Karpas-422 (cell line): Measurements from ENCODE around the gene ZBTB26. TPM values are rescaled to one million over a fixed set of nuclear protein-coding genes. Genes with fewer than 3 reads are reported as not detected.
"Not testable (repeated sequence)": the region's sequence is repeated elsewhere in the genome, so short reads cannot be mapped to it uniquely, and the experiment has no call there.

Source experiments
- DNase-seq: peaks from one replicate; pipeline ENCODE4 v3.0.0-alpha.2; 2015
- H2AFZ ChIP-seq: fragments of 200-600 bp; sonication (generic); 2 replicates; pipeline ENCODE4 v1.6.1; 2014; ENCODE audit warnings: antibody characterized with exemption, low read length, mixed read lengths
- H3K27ac ChIP-seq: fragments of 200-600 bp; sonication (generic); 2 replicates; pipeline ENCODE4 v1.5.1; 2014; ENCODE audit warnings: mild to moderate bottlenecking, low read length, moderate library complexity
- H3K27me3 ChIP-seq: fragments of 200-600 bp; sonication (generic); 2 replicates; pipeline ENCODE4 v1.6.1; 2014; ENCODE audit warnings: low read length, mixed read lengths
- H3K36me3 ChIP-seq: fragments of 200-600 bp; sonication (generic); 2 replicates; pipeline ENCODE4 v1.6.1; 2014; ENCODE audit warnings: low read length, mixed read lengths; ENCODE audit not compliant: insufficient read depth
- H3K4me1 ChIP-seq: fragments of 200-600 bp; sonication (generic); 2 replicates; pipeline ENCODE4 v1.6.1; 2014; ENCODE audit warnings: mild to moderate bottlenecking, low read length, mixed read lengths
- H3K4me2 ChIP-seq: fragments of 200-600 bp; sonication (generic); 2 replicates; pipeline ENCODE4 v1.6.1; 2014; ENCODE audit warnings: low read length, low read depth, mild to moderate bottlenecking; ENCODE audit not compliant: poor library complexity, severe bottlenecking
- H3K4me3 ChIP-seq: fragments of 200-600 bp; sonication (generic); 2 replicates; pipeline ENCODE4 v1.5.1; 2014; ENCODE audit warnings: mild to moderate bottlenecking, antibody characterized with exemption, low read length, mixed read lengths
- H3K79me2 ChIP-seq: fragments of 200-600 bp; sonication (generic); 2 replicates; pipeline ENCODE4 v1.6.1; 2014; ENCODE audit warnings: mild to moderate bottlenecking, low read length, mixed read lengths
- H3K9ac ChIP-seq: fragments of 200-600 bp; sonication (generic); 2 replicates; pipeline ENCODE4 v1.6.0; 2014; ENCODE audit warnings: low read length
- H3K9me2 ChIP-seq: fragments of 200-600 bp; sonication (generic), shearing (Covaris generic); replicated peaks from 2 replicates; pipeline ENCODE4 v1.6.0; 2014; ENCODE audit warnings: mild to moderate bottlenecking, low read length, moderate library complexity; ENCODE audit not compliant: insufficient read depth
- H3K9me3 ChIP-seq: fragments of 300-700, 200-600 bp; sonication (generic); 2 replicates; pipeline ENCODE4 v1.6.1; 2014; ENCODE audit warnings: low read length, mixed read lengths
- H4K20me1 ChIP-seq: fragments of 200-600 bp; sonication (generic); 2 replicates; pipeline ENCODE4 v1.6.1; 2014; ENCODE audit warnings: mild to moderate bottlenecking, antibody characterized with exemption, low read length, low read depth; ENCODE audit not compliant: insufficient read depth
- total RNA-seq: library from RNA; depleted of rRNA; stranded (reverse); fragments of >200 nt; shearing (Covaris generic); gene quantifications from 2 replicates; pipeline ENCODE4 v1.2.3, GENCODE V29; 2014; ENCODE audit warnings: low replicate concordance

Gene ZBTB26
- total RNA-seq, 1 experiment from 2014 or later = 21.8 TPM

DNA sequence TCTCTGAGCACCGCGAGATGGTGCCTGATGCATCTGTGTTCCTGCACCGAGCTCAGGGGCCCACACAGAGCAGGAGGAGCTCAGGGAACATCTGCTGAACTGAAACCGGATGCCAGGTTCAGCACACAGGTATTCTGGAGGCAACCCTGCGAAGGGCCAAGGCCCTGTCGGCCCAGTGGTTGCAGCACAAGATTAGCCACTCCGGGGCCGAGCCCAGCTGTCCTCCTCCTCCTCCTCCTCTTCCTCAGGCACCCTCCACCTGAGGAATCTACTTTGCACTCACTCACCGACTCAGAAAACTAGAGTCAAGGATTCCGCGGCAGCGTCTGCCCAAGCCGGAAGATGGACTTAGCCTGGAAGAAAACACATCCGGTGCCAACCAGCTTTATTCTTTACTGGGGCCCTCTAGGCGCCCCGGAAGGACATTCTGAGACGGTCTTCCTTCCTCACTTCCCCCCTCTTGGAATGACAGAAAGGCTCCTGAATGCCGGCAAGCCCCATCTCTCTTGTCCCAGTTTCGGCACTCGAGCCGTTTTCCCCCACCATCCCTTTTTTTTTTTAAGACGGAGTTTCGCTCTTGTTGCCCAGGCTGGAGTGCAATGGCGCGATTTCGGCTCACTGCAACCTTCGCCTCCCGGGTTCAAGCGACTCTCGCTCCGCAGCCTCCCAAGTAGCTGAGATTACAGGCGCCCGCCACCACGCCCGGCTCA is 18.2 kb downstream of the ZBTB26 start, which contains the start of gene ZBTB6:
Gene ZBTB6 (minus strand): TSS at position 360 of the 710 bp plus-strand sequence. CDS start 1,251 bp downstream, outside the sequence.
- H3K9ac ChIP-seq = peak within 1 kb of the TSS; percentile 79
- H3K4me2 ChIP-seq = peak within 1 kb of the TSS; percentile 80
- peaks cover 67% of the 10 kb centered on the region for H3K79me2 ChIP-seq
- peak within 1 kb of the TSS; percentile 92 for H3K27ac ChIP-seq
- peaks cover 19% of the 10 kb centered on the region for H3K4me1 ChIP-seq
- no peaks in the 10 kb centered on the region for H3K9me3 ChIP-seq
- peak; percentile 94 for DNase-seq
- H3K36me3 ChIP-seq = peaks cover 29% of the 10 kb centered on the region; the same call in 1 of the 2 replicates
- no peaks in the 10 kb centered on the region for H3K27me3 ChIP-seq
- H4K20me1 ChIP-seq = no peaks in the 10 kb centered on the region
- no peaks in the 10 kb centered on the region for H3K9me2 ChIP-seq
- no peak within 1 kb of the TSS for H2AFZ ChIP-seq
- H3K4me3 ChIP-seq = peak within 1 kb of the TSS; percentile 78

GRCh38 chr9:122912671-122912963 is 18.7 kb downstream of the ZBTB26 start:
- no peak for DNase-seq
- Histone ChIP-seq H2AFZ (no peak overlapping the region), H3K79me2 (peaks cover 66% of the 10 kb centered on the region)

DNA sequence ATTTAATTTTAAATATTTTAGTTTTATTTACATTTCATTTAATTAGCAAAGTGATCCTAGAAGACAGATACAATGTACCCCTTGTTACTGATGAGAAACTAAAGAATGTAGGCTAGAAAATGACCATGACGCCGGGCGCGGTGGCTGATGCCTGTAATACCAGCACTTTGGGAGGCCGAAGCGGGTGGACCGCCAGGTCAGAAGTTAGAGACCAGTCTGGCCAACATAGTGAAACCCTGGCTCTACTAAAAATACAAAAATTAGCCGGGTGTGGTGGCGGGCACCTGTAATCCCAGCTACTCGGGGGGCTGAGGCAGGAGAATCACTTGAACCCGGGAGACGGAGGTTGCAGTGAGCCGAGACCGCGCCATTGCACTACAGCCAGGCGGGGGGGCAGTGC is 25.2 kb downstream of the ZBTB26 start:
- H2AFZ ChIP-seq, H3K9ac ChIP-seq, H3K9me2 ChIP-seq, H3K4me2 ChIP-seq, H3K4me3 ChIP-seq, H3K9me3 ChIP-seq, H3K27me3 ChIP-seq, DNase-seq, H4K20me1 ChIP-seq: not testable (repeated sequence)
- H3K36me3 ChIP-seq = peaks cover 25% of the 10 kb centered on the region
- H3K4me1 ChIP-seq = peaks cover 30% of the 10 kb centered on the region
- H3K27ac ChIP-seq = peak overlapping the region; percentile 98; the same call in 1 of the 2 replicates
- peaks cover 67% of the 10 kb centered on the region for H3K79me2 ChIP-seq

More at GRCh38 chr9:122912671-122912963, 18.7 kb downstream of the ZBTB26 start:
- Histone ChIP-seq H3K9me3 (no peaks in the 10 kb centered on the region), H3K9ac (peak overlapping the region; percentile 79), H3K9me2 (no peaks in the 10 kb centered on the region), H3K36me3 (peaks cover 26% of the 10 kb centered on the region; the same call in 1 of the 2 replicates), H3K4me2 (peak overlapping the region; percentile 80), H3K4me1 (peaks cover 19% of the 10 kb centered on the region), H3K27me3 (no peaks in the 10 kb centered on the region), H3K4me3 (peak overlapping the region; percentile 78), H4K20me1 (no peaks in the 10 kb centered on the region), H3K27ac (peak overlapping the region; percentile 92)

DNA sequence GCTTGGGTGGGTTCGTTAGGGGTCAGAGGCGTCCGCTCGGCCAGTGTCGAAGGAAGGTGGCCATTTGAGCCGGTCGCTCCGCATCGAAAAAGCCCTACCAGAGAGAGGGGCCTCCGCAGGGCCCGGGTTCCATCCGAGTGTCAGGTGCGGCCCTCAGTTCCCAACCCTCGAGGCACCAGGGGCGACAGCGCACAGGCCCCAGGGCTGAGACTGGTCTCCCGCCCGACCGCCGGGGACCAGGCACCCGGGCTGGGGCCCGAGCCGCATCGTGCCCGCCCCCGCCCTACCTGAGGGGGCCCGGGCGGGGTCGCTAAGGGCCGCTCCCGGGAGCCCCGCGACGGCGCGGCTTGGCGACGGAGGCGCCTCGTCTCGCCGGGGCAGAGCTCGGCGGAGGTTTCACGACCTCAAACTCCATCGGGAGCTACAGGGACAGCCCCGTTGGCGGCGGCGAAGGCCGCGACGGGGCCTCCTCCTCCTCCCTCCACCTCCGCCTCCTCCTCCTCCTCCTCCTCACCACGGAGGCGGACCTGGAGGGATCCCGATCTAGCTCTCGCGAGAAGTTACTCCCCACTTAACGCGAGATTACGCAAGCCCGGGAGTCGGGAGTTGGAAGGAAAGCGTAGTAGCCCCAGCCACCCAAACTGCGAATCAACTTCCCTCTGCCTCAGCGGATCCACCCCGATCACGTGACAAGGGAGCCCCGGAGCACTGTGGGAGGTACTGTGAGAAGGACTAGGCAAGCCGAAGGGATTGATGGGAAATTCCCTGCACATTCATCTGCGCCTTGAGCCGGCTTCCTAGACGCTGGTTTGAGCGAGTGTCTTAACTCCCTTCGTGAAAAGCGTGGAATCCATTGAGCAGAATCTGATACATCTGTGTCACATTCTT is 26.2 kb downstream of the ZBTB26 start, which contains the start of gene RC3H2:
Gene RC3H2 (minus strand): TSS at position 537 of the 888 bp plus-strand sequence. CDS start 7,850 bp downstream, outside the sequence.
- peak within 1 kb of the TSS; percentile 98 for H3K27ac ChIP-seq
- peak within 1 kb of the TSS; percentile 63 for H2AFZ ChIP-seq
- H3K4me1 ChIP-seq = peaks cover 39% of the 10 kb centered on the region
- peak; percentile 99 for DNase-seq
- peaks cover 14% of the 10 kb centered on the region for H3K36me3 ChIP-seq
- H3K9me3 ChIP-seq = no peaks in the 10 kb centered on the region
- H3K4me2 ChIP-seq = peak within 1 kb of the TSS; percentile 100
- no peaks in the 10 kb centered on the region for H3K27me3 ChIP-seq
- peak within 1 kb of the TSS; percentile 96 for H3K4me3 ChIP-seq
- peak within 1 kb of the TSS; percentile 93 for H3K9ac ChIP-seq
- peaks cover 67% of the 10 kb centered on the region for H3K79me2 ChIP-seq
- no peaks in the 10 kb centered on the region for H3K9me2 ChIP-seq
- no peaks in the 10 kb centered on the region for H4K20me1 ChIP-seq

- Histone ChIP-seq H3K9me3 (no peaks in the 10 kb centered on the region), H3K9me2 (no peaks in the 10 kb centered on the region), H3K4me3 (peak overlapping the region; percentile 96), H3K4me2 (peak overlapping the region; percentile 100), H2AFZ (no peak overlapping the region), H3K27ac (peak overlapping the region; percentile 98), H3K4me1 (peaks cover 45% of the 10 kb centered on the region), H3K36me3 (peaks cover 9% of the 10 kb centered on the region), H3K27me3 (no peaks in the 10 kb centered on the region), H4K20me1 (no peaks in the 10 kb centered on the region), H3K9ac (peak overlapping the region; percentile 93), H3K79me2 (peaks cover 67% of the 10 kb centered on the region)
- peak; percentile 71 for DNase-seq
Observed at GRCh38 chr9:122904466-122904822, 26.9 kb downstream of the ZBTB26 start.

DNA sequence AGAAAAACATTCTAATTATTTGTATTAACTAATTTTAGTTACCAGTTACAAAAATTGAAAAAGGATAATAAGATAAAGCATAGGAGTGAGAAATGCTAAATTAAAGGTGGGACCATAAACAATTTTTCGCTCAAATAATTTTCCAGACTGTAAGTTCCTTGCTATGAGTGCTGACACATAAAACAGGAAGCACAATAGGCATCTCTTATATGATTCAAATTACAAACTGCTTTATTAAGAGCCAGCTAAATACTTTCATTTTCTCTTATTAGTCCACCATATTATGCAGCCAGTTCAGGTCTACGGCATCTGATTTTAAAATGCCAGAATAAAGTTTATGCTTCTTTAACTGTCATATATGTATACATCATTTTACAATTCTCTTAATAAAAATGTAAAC is 30.5 kb downstream of the ZBTB26 start:
- Histone ChIP-seq H3K4me3 (peak overlapping the region; percentile 59), H3K9ac (peak overlapping the region; percentile 58), H3K9me2 (no peaks in the 10 kb centered on the region), H3K79me2 (peaks cover 91% of the 10 kb centered on the region), H3K27ac (peak overlapping the region; percentile 98), H3K36me3 (peaks cover 31% of the 10 kb centered on the region), H3K9me3 (no peaks in the 10 kb centered on the region), H3K4me1 (peaks cover 66% of the 10 kb centered on the region), H2AFZ (no peak overlapping the region), H3K4me2 (peak overlapping the region; percentile 100), H3K27me3 (no peaks in the 10 kb centered on the region), H4K20me1 (no peaks in the 10 kb centered on the region)
- peak; percentile 74 for DNase-seq

DNA sequence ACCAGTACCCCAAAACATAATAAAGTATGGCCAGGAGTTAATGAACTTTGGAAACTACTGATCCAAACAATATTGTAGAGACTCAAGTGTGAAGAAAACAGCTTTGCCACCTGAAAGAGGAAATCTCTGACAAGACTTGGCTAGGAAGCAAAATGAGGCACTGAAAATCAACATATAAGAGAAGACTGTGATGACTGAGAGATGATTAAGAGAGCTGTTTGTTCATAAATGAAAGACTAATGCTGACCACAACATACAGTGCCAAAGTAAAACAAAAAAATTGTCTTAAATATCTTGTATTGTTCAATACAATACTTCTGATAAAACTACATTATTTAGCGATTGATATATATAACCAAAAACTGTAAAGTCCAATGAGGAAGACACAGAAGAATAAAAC is 33.3 kb downstream of the ZBTB26 start:
- Histone ChIP-seq H2AFZ (no peak overlapping the region), H3K9me2 (no peaks in the 10 kb centered on the region), H3K9ac (no peak overlapping the region), H4K20me1 (no peaks in the 10 kb centered on the region), H3K4me1 (peaks cover 56% of the 10 kb centered on the region), H3K79me2 (peaks cover 98% of the 10 kb centered on the region), H3K27ac (peak overlapping the region; percentile 67), H3K4me2 (no peak overlapping the region), H3K4me3 (no peak overlapping the region), H3K9me3 (no peaks in the 10 kb centered on the region), H3K27me3 (no peaks in the 10 kb centered on the region), H3K36me3 (peaks cover 53% of the 10 kb centered on the region)
- DNase-seq = no peak

DNA sequence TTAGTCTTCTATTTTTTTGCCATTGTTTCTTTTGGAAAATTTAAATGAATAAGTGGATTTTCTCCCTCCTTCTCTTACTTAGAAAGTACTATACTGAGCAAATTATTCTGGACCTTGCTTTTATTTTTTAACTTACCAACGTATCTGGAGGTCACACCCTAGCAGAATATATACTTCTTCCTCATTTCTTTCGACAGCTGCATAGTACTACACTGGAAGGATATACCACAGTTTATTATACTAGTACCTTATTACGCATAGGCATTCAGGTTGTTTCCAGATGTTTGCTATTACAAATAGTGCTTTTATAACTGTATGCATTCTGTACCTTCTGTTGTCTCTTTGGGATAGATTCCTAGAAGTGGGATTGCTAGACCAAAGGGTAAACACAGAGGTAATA is 42.8 kb downstream of the ZBTB26 start:
- no peak overlapping the region for H2AFZ ChIP-seq
- peaks cover 11% of the 10 kb centered on the region for H3K4me1 ChIP-seq
- no peak overlapping the region for H3K9ac ChIP-seq
- H3K4me3 ChIP-seq = no peak overlapping the region
- H3K79me2 ChIP-seq = peaks cover 56% of the 10 kb centered on the region
- no peaks in the 10 kb centered on the region for H3K9me3 ChIP-seq
- H4K20me1 ChIP-seq = no peaks in the 10 kb centered on the region
- no peaks in the 10 kb centered on the region for H3K9me2 ChIP-seq
- DNase-seq = no peak
- no peaks in the 10 kb centered on the region for H3K27me3 ChIP-seq
- no peak overlapping the region for H3K4me2 ChIP-seq
- no peak overlapping the region for H3K27ac ChIP-seq
- peaks cover 72% of the 10 kb centered on the region for H3K36me3 ChIP-seq
